ENCODE measurements around the gene FDX2.

Gene FDX2

DNA sequence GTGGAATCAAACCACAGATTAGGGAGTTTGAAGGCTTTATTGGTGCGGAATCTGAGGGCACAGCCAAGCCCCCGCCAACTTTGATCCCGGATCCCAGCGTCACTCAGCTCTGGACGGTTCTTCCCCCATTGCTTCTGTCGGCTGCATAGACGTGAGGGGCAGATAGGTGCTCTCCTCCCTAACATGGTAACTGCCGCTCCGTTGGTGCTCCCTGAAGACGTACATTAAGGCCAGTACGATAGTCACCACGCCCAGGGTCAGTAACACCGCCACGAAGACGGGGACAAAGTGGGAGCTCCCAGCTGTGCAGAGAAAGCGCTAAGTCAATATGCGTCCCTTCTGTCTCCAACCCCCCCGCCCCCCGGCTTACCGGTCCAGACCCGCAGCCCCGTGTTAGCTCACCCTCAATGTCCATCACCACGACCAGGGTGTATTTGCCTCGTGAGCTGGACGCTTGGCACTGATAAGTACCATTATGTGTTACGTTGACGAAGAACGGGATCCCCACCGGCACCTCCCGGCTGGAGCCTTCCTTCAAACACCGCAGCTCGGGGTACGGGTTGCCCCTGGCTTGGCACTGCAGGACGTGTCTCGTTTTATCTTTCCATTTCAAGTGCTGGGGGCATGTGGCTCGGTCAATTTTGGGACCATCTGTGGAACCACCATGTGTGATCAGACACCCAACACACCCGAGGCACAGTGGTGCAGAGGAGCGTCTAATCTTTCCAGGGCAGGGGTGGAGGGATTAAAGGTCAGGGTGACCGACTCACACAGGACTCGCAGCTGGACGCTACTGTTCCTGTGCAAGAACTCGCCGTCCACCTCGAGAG lies 18.2 kb upstream of the FDX2 start:
- no peak for TF ChIP-seq CTCF (conservative IDR thresholded peaks at IDR 0.05; ENCODE audit: control insufficient read depth, insufficient read depth, low read depth, low read length)
- H3K4me3 ChIP-seq (ENCODE audit: control insufficient read depth, low read depth, low read length), result peak overlapping the region; percentile 88
- DNase-seq (ENCODE audit: low read depth), result peak; percentile 22

GRCh38 chr19:10332965-10333757 lies 17.3 kb upstream of the FDX2 start, which contains the start of gene RAVER1:
RAVER1 (minus strand) TSS chr19:10333529; CDS start chr19:10333507, 22 bp downstream.
- TF ChIP-seq CTCF (conservative IDR thresholded peaks at IDR 0.05; ENCODE audit: control insufficient read depth, insufficient read depth, low read depth, low read length), result no peak
- peak; percentile 96 for DNase-seq (ENCODE audit: low read depth)
- H3K4me3 ChIP-seq (ENCODE audit: control insufficient read depth, low read depth, low read length), result peak within 1 kb of the TSS; percentile 88

GRCh38 chr19:10332158-10332964 lies 16.5 kb upstream of the FDX2 start:
- no peak for DNase-seq (ENCODE audit: low read depth)
- H3K4me3 ChIP-seq (ENCODE audit: control insufficient read depth, low read depth, low read length), result peak overlapping the region; percentile 88
- no peak for TF ChIP-seq CTCF (conservative IDR thresholded peaks at IDR 0.05; ENCODE audit: control insufficient read depth, insufficient read depth, low read depth, low read length)

GRCh38 chr19:10329555-10329954 lies 13.7 kb upstream of the FDX2 start:
- no peak overlapping the region for H3K4me3 ChIP-seq (ENCODE audit: control insufficient read depth, low read depth, low read length)
- no peak for DNase-seq (ENCODE audit: low read depth)
- TF ChIP-seq CTCF (conservative IDR thresholded peaks at IDR 0.05; ENCODE audit: control insufficient read depth, insufficient read depth, low read depth, low read length), result no peak

DNA sequence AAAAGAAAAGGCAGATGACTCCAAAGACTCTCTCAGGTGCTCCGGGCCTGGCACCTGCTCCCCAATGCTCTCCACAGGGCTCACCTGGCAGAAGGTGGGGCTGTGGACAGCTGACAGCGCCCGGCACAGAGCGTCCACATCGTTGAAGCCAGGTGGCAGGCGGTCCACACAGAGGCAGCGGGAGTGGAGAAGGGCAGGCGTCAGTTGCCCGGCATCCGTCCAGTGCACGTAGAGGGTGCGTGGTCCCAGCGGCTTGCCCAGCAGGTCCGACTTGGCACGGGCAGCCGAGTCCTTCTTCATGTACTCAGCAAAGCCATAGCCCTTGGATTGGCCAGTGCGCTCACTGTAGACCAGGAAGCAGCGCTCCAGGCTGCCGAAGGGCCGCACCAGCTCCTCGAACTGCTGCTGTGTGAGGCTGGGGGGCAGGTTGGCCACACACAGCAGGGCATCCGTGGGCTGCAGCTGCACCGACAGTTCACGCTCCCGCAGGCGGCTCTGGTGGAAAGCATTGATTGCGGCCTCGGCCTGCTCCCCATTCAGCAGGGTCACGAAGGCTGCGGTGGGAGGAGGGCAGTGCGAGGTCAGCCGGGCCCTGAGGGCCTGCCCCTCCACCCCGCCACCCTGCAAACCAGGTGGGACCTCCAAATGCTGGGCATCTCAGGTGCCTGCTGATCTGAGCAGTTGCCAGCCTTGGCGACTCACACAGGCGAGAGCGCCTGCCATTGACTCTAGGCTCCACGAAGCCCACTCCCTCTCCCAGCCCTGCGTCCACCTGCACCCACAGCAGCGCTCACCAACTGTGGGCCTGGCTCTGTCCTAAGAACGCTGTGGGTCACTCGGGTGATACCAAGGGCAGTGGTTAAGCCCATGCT lies 13.0 kb upstream of the FDX2 start:
- no peak for DNase-seq (ENCODE audit: low read depth)
- no peak for TF ChIP-seq CTCF (conservative IDR thresholded peaks at IDR 0.05; ENCODE audit: control insufficient read depth, insufficient read depth, low read depth, low read length)
- no peak overlapping the region for H3K4me3 ChIP-seq (ENCODE audit: control insufficient read depth, low read depth, low read length)
